GM12891 (cell line): ENCODE results near the gene KIF16B.

Source experiments
- PAX5 ChIP-seq: IDR thresholded peaks from 2 replicates; pipeline ENCODE4 v1.6.1; 2011; ENCODE audit warnings: low read length, moderate library complexity, mild to moderate bottlenecking; ENCODE audit not compliant: insufficient read depth, severe bottlenecking
- POLR2A ChIP-seq: IDR thresholded peaks from 2 replicates; pipeline ENCODE4 v1.6.1; 2011; ENCODE audit warnings: low read depth, low read length, control low read depth
- POLR2AphosphoS5 ChIP-seq: IDR thresholded peaks from 2 replicates; pipeline ENCODE4 v1.6.1; 2011; ENCODE audit warnings: low read depth, low read length, control low read depth
- SPI1 ChIP-seq: IDR thresholded peaks from 2 replicates; pipeline ENCODE4 v1.6.1; 2011; ENCODE audit warnings: low read depth, low read length, control low read depth
- TAF1 ChIP-seq: IDR thresholded peaks from 2 replicates; pipeline ENCODE4 v1.6.1; 2011; ENCODE audit warnings: low read depth, low read length, control low read depth

- TF ChIP-seq POLR2AphosphoS5 (no peak), TAF1 (no peak), POLR2A (no peak), PAX5 (no peak), SPI1 (no peak)
Observed at GRCh38 chr20:16619953-16620352, 46.7 kb upstream of the KIF16B start.
